ENCODE data around the gene CHD6.

CHD6 gene

DNA sequence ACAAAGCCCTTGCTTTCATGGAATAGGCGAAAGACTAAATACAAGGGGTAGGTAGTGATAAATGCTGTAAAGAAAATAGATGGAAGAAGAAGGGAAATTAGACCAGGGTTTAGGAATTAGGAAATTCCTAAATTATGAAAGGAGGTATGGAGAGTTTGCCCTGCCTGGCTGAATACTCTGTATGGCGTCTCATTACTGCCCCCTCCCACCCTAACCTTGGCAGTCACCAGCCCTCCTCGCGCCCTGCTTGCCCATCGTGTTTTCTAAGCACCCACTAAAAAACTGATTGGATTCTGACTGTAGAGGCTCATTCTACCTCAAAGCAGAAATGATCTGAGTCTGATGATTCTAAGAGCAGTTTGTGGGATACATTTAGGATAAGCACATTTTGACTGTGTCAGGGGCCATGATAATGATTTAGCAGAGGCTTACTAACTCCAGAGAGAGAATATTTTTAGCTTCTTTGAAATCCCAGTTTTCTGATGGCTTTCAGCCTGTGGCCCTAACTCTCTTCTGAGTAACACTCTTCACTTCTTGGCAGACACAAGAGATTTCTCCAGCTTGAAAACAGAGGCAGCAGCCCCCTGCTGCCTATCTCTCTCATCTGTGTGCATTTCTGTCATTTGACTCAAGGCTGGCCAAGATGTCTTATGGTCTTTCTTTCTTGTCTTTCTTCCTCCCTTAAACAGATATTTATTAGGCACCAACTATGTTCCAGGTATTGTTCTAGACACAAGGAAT lies 1.4 kb upstream of the CHD6 start:
- no peak for DNase-seq

DNA sequence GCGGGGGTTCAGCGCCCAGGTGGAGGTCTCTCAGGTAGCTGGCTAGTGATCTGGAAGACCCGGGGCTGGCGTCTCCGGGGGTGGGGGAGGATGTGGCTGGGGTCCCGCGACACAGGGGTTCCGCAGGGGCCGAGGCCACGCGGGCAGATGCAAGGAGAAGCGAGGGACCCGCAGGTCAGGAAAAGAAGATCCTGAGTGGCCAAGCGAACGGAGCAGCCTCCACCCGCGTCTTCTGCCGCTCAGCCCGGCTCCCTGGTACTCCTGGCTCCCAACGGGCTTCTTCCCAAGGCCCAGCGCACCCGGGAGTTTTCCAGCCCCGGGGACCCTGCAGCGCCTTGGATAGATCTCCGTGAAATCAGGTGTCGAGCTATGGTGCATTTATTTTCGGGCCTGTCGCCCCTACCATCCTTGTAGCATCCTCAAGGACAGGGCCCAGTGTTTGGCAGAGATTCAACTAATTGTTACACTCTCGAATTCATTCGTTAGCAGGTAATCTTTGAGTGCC lies 682 bp upstream of the CHD6 start:
- no peak for DNase-seq

DNA sequence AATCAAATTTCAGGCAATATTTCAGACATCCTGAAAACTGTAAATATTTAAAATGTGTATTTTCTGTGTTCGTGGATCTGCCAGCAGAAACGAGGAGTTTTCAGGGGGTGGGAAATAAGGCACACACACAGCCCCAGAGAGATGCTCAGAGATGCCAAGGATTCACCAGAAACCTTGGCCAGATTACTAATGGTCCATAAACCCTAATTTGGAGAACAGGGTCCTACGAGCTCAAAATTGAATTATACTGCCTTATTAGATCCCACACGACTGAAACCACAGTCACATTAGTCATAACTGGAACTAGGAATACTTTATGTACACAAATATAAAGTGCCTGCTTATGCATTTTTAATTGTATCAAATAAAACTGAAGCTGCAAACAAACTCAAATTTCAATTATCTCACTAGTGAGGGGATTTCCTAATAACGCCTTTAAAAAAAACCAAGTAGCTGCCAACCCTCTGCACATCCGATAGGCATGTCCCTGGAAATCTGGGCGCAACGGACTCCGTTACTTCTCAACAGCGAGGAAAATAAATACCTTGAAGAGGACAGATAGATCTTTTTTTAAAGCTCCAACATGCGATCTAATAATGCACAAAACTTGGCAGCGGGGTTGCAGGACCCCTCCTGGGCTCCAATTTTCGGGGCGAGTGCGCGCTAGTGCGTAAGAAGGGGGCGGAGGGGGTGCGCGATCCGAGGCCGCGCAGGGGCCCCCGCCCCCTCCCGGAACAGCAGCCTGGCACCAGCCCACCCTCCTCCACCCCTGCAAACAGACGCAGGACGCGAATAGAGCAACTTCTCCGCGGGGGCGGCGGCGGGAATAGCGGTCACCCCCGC lies 897 bp downstream of the CHD6 start:
- peak; percentile 74 for DNase-seq

DNA sequence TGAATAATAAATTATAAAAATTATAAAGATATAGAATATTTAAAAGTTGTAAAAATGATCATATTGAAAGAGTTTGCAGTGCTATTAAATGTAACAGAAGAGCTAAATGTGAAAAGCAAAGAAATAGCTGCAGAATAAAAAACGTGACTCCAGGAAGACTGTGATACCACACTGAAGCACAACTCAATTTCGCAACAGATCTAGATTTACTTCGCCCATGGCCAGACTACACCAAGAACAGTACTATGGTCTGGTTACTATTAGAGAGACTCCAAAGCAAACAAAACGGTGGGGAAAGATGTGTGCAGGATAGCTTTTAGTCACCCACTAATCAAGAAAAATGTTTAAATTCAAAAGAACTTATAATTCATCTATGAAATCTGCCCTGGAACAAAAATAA lies 1.9 kb downstream of the CHD6 start:
- DNase-seq = peak; percentile 59

DNA sequence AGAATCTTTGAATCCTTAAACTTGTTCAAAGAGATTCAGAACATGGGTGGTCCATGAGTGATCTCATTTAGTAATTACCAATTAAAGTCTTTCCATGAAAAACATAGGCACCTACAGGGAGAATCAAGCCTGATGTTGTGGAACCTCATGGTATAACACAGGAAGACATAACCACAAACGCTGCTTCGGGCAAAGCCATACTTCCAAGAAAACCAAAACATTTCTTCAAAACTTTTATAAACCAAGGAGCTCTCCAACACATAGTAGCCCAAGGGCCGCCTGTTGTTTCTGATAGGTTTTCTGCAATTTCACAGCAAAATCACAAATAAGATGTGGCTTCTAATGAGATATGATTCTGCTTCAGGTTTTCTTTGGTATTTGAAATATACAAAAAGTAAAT lies 2.5 kb downstream of the CHD6 start:
- peak; percentile 60 for DNase-seq

DNA sequence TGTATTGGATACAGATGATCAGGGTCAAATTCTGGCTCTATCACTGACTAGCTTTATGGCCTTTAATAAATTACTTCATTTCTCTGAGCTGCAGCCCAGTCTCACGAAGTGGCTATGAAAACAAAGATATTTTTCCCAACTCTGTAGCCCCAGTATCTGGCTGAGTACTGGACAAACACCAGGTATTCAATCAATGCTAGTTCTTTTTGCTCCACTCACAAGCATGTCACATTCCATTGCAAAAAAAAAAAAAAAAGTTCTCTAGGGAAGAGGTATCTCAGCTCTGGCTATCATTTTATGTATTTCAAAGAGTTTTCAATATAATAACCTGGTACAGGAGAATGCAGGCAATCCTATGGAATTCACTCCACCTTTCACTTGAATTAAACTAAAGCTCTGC lies 3.1 kb downstream of the CHD6 start:
- DNase-seq = no peak

DNA sequence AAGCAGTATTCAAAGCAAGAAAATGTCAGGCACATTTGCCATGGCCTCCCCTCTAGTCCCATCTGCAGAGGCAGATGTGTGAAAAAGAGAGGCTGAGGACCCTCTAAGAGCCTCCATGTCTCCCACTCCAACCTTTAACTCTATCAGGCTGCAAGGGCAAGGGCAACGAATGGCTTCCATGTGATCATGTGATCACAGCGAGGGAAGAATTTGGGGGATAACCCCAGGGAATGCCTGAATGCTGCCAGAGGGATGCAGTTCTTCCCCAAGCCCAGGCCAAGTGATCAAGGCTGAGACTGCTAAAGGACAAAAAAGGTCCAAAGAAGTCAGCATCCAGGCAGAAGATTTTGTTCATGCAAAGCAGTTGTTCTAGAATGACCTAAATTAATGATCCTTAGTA lies 4.9 kb downstream of the CHD6 start:
- no peak for DNase-seq

DNA sequence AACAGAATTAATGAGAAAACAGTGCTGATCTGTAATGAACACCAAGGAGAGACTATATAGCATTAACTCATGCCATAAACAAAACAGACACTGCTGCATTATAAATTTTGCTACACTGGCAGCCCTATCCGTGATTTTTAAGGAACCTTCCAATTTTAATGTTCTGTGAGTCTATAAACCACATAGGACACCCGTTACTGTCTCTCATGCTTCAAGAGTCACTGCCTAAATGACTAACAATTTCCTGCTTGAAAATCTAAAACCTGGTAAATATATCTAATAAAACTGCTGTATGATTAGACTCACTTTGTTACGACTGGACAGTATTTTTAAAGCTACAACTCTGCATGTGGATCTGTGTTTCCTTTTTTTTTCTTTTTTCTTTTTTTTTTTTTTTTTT lies 8.7 kb downstream of the CHD6 start:
- DNase-seq = peak; percentile 30

DNA sequence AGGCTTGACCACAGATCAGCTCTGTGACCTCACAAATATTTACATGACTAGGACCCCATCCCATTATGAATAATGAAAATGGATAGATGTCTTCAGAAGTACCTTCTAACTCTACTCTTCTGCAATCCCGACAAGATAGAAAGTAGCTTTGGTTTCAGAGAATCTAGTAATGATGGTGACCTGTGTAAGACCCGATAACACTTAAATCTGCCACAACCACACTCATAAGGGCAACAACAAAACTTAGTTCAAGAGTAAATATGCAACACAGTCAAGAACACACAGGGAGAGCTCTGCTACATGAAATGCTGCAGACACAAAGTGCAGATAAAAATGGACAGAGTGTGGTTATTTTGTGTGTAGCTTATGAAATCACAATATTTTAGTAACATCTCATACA lies 9.6 kb downstream of the CHD6 start:
- no peak for DNase-seq

DNA sequence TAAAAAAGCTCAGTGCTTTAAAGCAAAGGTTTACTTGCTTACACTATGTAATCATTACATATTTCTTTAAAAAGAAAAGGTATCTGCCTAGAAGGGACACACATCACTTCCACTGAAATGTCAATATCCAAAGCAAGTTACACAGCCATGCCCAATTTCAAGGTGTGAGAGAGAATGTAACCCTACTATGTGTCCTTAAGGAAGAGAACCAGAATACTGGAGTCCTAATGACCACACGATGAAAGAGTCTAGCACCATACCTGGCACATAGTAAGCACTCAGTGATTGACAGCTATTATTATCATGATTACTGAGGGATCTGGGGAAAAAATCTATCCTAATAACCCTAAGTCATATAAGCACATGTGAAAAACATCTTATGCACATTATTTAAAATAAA lies 10.4 kb downstream of the CHD6 start:
- DNase-seq = no peak

DNA sequence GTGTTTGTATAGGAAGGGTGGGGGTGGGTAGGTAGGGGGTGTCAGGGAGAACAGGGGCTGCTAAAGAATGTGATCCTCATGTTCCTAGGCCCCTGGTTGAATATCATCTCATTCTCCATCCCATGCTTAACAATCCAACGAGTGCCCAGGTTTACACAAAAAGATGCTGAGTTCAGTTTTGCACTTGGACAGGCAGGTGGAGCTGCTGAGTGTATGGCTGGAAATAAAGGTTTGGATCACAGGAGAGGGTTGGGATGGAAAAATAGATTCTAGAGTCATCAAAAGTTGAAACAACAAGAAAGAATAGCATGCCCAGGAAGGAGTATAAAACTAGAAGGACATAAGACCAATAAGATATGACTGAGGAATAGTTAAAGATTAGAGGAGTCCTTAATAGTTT lies 14.2 kb downstream of the CHD6 start:
- no peak for DNase-seq

DNA sequence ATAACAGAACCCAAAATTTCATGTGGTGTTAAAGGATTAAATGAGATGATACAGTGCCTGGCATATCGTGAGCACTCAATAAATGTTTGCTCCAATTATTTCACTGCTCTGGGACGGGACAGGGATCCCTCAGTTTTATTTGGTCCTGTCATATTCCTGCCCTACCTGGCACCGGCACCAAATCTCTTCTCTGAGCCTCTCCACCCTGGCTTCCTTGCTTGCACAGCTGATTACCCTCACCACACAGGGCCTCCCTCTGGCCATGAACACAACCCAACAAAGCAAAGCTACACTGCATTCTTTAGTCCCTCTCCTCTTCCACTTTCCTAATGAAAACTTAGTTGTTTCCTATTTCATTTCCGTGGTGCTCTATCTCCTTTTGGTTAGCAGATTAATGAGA lies 16.4 kb downstream of the CHD6 start:
- no peak for DNase-seq

DNA sequence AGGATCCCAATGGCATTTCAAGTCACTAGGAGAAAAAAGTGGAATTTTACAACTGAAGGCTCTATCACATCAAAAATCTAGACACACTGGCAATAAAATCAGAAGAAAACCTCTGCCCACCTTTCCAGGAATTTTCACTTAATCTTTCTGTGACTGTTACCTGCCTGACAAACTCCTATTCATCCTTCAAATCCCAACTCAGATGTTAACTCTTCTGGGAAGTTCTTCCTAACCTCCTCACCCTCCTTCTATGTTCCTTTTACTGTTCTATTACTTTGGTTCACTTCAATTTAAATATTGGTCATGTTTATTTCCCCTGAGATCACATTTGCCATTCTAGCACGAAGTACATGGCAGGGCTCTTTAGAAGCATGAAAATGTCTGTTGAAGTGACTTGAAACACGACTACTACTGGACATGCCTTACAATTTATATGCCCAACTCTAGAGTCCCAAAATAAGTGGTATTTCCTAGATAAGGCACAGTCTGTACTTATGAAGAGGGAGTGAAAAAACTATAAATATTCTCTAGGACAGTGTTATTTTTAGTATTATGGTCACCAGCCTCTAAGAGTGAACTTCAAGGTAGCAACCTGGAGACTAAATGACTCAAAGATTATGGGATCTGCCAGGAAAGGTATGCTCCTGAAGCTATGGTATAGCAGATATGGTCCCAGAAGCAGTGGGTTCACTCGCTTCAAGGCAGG lies 17.1 kb downstream of the CHD6 start:
- no peak for DNase-seq

DNA sequence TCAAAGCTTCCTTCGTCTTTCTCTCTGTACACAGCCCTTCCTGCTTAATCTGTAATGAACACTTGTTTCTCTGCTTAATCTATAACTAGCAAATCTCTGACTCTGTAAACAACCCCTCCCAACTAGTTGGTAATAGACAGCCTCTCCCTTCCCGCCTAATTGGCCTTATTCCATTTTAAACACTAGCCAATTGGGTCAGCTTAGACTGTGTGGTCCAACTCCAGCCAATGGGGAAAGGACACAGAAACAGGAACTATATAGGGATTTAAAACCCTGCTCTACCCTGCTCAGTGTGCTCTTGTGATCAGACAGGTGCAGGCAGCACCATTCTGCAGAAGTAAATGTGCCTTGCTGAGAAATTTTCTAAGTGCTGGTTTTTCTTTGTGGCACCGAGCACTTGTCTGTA lies 18.5 kb downstream of the CHD6 start:
- DNase-seq = peak; percentile 41

DNA sequence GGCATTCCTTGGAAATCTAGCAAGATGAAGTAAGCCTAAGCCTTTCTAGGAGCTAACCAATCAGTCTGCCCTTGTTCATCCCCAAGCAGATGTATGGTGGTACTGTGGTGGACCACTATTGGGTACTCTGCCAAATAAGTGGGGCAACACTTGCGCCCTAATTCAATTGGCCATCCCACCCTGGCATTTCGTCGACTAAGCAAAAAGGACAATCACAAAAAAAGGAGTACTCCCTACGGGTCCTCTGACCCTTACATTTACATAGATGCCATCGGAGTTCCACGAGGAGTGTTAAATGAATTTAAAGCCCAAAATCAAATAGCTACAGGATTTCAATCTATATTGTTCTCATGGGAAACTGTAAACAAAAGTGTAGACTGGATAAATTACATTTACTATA lies 19.5 kb downstream of the CHD6 start:
- DNase-seq = no peak

DNA sequence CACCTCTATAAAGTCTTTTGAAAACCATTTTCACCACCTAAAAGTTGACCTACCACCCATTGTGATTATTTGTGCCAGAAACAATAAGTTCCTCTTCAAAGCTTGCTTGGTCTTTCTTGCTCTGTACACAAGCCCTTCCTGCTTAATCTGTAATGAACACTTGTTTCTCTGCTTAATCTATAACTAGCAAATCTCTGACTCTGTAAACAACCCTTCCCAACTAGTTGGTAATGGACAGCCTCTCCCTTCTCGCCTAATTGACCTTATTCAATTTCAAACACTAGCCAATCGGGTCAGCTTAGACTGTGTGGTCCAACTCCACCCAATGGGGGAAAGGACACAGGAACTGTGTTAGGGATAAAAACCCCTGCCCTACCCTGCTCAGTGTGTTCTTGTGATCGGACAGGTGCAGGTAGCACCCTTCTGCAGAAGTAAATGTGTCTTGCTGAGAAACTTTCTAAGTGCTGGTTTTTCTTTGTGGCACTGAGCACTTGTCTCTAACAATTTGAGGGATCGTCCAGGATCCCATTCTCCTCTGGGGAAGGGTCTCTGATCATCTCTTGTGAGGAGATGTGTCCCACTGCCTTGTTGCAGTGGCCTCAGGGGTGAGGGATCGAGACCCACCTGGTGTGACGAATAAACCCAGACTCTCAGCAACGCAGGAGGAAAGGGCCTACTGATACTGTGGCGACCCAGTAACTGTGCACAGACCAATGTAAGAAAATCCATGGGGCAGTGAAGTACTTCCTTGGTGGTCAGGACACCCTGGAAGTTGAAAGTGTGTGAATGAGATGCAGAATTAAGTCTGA lies 23.5 kb downstream of the CHD6 start:
- DNase-seq = no peak

DNA sequence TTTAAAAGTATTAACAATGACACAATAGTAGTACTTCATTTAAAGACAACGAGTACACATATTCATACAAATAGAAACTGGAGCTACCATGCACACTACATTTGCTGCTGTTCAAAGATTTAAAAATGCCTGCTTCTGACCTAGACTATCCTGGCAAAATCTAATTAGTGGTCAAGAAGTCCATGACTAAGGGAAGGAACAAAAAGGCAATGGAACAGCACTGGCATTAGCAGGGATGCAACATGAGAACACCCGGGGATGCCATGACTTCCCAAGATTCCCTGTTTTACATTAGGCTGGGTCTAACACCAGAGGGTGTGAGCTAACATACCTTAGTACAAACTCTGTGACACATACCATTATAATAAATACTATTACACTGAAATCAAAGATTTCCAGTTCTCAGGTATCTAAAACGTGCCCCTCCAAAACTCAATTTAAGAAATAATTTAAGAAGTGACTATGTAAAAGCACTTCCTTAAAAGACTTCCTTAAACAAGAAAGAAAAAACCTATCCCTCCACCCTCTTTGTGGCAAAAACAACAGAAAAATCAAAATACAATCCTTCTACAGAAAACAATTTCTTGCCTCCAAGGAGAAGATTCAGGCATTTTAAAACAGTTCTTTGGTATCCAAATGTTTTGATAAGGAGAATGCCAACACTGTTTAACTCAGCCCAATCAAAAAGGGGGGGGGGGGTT lies 25.5 kb downstream of the CHD6 start:
- DNase-seq = peak; percentile 17

DNA sequence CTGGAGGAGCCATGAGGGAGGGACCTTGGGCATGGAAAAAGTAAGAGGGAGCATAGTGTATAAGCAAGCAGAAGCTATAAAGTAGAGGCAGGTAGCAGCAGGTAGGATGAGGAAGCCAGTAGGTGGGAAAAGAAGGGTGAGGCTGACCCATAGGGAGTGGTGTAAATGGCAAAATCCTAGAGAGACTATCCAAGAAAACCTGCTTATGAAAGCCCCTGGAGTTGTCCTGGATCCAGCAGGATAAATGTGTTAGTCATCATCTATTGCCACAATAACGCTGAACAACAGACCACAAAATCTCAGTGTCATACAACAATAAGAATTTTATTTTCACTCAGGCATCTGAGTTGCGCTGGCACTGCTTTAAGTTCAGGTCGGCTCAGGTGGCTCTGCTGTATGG lies 30.2 kb downstream of the CHD6 start:
- no peak for DNase-seq

DNA sequence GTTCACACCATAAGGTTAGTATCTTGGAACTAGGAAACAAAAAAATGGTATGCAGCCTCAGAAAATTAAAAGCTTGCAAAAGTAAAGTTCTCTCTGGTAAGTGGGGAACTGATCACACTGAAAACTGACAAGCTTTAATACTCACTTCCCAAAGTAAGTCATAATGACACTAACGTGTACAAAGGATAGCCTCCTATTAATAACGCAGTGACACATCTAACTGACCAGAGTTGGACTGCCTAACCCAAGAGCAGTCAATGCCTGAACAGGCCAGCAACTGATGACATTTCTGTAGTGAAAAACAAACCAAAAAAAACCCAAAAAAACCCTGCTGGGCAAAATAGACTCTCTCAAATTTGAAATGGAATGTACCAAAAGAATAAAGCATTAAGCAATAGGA lies 30.7 kb downstream of the CHD6 start:
- no peak for DNase-seq

DNA sequence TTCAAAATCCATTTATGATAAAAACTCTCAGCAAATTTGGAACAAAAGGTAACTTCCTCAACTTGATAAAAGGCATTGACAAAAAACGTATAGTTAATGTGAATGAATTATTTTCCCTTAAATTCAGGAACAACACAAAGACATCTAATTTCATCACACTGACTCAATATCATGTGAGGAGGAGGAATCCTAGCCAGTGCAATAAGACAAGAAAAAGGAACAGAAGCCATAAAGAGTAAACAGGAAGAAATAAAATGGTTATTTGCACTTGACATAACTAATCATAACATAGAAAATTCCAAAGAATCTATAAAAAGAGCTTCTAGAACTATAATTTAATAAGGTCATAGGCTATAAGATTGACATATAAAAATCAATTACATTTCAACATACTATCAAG lies 31.4 kb downstream of the CHD6 start:
- DNase-seq = no peak

DNA sequence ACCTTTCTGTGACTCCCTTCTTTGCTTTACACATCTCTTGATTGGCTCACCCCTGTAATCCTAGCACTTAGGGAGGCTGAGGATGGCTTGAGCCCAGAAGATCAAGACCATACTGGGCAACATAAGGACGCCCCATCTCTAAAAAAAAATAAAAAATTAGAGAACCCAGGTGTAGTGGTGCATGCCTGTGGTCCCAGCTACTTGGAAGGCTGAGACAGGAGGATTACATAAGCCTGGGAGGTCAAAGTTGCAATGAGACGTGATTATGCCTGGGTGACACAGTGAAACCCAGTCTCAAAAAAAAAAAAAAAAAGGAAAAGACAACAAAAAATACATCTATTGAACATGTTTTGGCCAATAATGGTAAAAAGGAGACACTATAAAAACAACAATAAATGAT lies 37.8 kb downstream of the CHD6 start:
- no peak for DNase-seq
